Upper lobe of left lung (tissue), 4 donors: ENCODE data around the gene TARS3.

Source experiments
- CTCF ChIP-seq, 6 experiments: fragments of 450-650 bp in 4 of 6; fragments of 200-600 bp in 2 of 6; sonication (generic) in 2 of 6; IDR thresholded peaks; one replicate each; pipeline ENCODE4 v1.5.1; 2016 to 2019; ENCODE audit warnings: antibody characterized with exemption in 6 of 6
- EP300 ChIP-seq, 4 donors: sonication (generic); formaldehyde crosslinking; IDR thresholded peaks; one replicate each; pipeline ENCODE4 v1.5.1; 2017; ENCODE audit warnings: antibody characterized with exemption in 4 of 4, control low read depth in 2 of 4
- POLR2A ChIP-seq, 4 donors: fragments of 450-650 bp; IDR thresholded peaks; one replicate each; pipeline ENCODE4 v1.5.1; 2016 to 2017; ENCODE audit warnings: antibody characterized with exemption in 4 of 4, mild to moderate bottlenecking in 2 of 4
- POLR2AphosphoS5 ChIP-seq, 2 donors: sonication (generic); formaldehyde crosslinking; IDR thresholded peaks; one replicate each; pipeline ENCODE4 v1.5.1; 2017; ENCODE audit warnings: antibody characterized with exemption in 2 of 2

GRCh38 chr15:101639667-101640066 lies 84.6 kb downstream of the TARS3 start:
- TF ChIP-seq POLR2A (IDR thresholded peaks at IDR 0.05) (no peak), CTCF (IDR thresholded peaks at IDR 0.05) (no peak), POLR2AphosphoS5 (IDR thresholded peaks at IDR 0.05) (no peak), EP300 (IDR thresholded peaks at IDR 0.05) (no peak)
